Measurements from ENCODE around the gene SRP68. TPM values are rescaled to one million over a fixed set of nuclear protein-coding genes. Genes with fewer than 3 reads are reported as not detected.

Gene SRP68
- total RNA-seq, 2 donors from 2014 or later = 26.2 to 27.7 TPM

DNA sequence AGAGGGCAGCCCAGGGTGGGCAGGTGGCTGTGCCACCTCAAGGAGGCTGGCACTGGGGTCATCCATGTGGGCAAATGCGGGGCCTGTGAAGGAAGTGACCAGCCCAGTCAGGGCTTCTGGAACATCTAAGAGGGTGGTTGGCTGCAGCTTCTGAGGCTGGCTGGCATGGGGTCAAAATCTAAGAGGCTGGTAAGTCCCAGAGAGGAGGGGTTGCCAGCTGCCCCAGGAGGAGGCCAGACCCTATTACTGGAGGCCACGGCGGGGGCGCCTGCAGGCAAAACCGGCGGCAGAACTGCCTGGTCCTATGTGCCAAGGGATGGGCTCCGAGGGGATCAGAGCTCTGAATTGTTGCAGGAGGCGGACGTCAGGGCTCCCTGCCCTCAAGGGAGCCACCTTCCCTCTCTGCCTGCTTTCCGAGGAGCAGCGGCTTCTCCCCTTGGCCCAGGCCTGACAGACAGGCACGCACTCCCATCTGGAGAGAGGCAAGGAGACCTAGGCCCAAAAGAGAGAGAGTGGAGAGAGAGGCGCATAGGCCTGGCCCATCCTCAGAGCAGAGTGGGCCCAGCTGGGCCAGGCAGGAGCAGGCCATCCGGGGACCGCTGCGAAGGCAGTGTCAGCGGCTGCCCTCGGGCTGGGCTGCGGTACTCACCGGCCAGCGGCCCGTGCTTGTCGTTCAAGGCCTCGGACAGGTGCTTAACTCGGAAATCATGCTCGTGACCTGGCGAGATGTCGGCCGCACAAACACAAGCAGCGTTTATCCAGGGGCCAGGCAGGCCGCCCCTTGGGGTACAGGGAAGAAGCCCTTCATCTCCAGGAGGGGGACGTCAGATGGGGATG lies 17.6 kb upstream of the SRP68 start:
- Histone ChIP-seq H3K27ac (no peak overlapping the region), H3K4me1 (no peaks in the 10 kb centered on the region), H3K9me3 (no peaks in the 10 kb centered on the region), H3K27me3 (no peaks in the 10 kb centered on the region), H3K36me3 (replicated peaks in 1 of 2; ENCODE audit: insufficient read depth in 1 of 2, low read depth in 2 of 2) (peaks cover 13 to 57% of the 10 kb centered on the region in 2 donors), H3K4me3 (no peak overlapping the region)
- intact Hi-C loops (cut with DNase I) = no loop called here
- WGBS, 2 donors = 89 to 96% methylated on average over 4 to 30 of the region's 32 CpGs
- ATAC-seq (no peak), DNase-seq (no peak)
- no peak for TF ChIP-seq POLR2A (IDR thresholded peaks at IDR 0.05)
- TF ChIP-seq CTCF (IDR thresholded peaks at IDR 0.05) = no peak

GRCh38 chr17:76088868-76089576 lies 16.7 kb upstream of the SRP68 start:
- ATAC-seq (no peak), DNase-seq (no peak)
- Histone ChIP-seq H3K27me3 (no peaks in the 10 kb centered on the region), H3K36me3 (replicated peaks in 1 of 2; ENCODE audit: insufficient read depth in 1 of 2, low read depth in 2 of 2) (peaks cover 13 to 62% of the 10 kb centered on the region in 2 donors), H3K27ac (no peak overlapping the region), H3K9me3 (no peaks in the 10 kb centered on the region), H3K4me1 (no peaks in the 10 kb centered on the region), H3K4me3 (no peak overlapping the region)
- WGBS, 2 donors = 91 to 96% methylated on average over 15 to 25 of the region's 25 CpGs
- intact Hi-C loops (cut with DNase I) = no loop called here
- TF ChIP-seq CTCF (IDR thresholded peaks at IDR 0.05) = no peak
- TF ChIP-seq POLR2A (IDR thresholded peaks at IDR 0.05) = no peak

GRCh38 chr17:76088041-76088867 lies 15.9 kb upstream of the SRP68 start:
- H3K9me3 ChIP-seq = no peaks in the 10 kb centered on the region
- no peak overlapping the region for H3K27ac ChIP-seq
- 88 to 94% methylated on average over 13 to 21 of the region's 25 CpGs for WGBS, 2 donors
- no peaks in the 10 kb centered on the region for H3K27me3 ChIP-seq
- intact Hi-C loops (cut with DNase I) = no loop called here
- peaks cover 13 to 60% of the 10 kb centered on the region in 2 donors for H3K36me3 ChIP-seq (replicated peaks in 1 of 2; ENCODE audit: insufficient read depth in 1 of 2, low read depth in 2 of 2)
- no peak overlapping the region for H3K4me3 ChIP-seq
- TF ChIP-seq POLR2A (IDR thresholded peaks at IDR 0.05) (no peak), CTCF (IDR thresholded peaks at IDR 0.05) (no peak)
- ATAC-seq (no peak), DNase-seq (no peak)
- no peaks in the 10 kb centered on the region for H3K4me1 ChIP-seq

DNA sequence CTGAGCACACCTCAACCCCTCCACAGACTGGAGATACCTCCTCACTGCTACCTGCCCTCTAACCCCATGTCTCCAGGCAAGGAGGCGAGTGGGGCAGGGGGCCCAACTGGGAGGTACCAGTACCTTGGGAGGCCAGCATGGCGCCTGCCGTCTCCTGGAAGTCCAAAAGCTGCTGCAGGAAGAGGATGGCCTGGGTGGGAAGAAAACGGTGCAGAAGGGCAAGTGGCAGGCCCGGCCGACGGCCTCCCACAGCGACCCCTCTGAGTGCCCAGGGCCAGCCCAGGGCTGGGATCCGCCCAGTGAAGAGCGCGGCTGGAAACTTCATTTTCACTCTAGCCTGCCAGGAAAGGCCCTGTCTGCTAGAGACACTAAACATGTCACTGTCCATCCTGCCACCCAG lies 15.2 kb upstream of the SRP68 start:
- peaks cover 13 to 60% of the 10 kb centered on the region in 2 donors for H3K36me3 ChIP-seq (replicated peaks in 1 of 2; ENCODE audit: insufficient read depth in 1 of 2, low read depth in 2 of 2)
- no peak overlapping the region for H3K27ac ChIP-seq
- intact Hi-C loops (cut with DNase I) = no loop called here
- TF ChIP-seq POLR2A (IDR thresholded peaks at IDR 0.05) (no peak), CTCF (IDR thresholded peaks at IDR 0.05) (no peak)
- no peaks in the 10 kb centered on the region for H3K4me1 ChIP-seq
- no peak for ATAC-seq
- no peaks in the 10 kb centered on the region for H3K27me3 ChIP-seq
- 95% methylated on average over 11 of the region's 11 CpGs; no CpG with 5 or more reads in 1 of the 2 donors for WGBS, 2 donors
- no peaks in the 10 kb centered on the region for H3K9me3 ChIP-seq
- no peak overlapping the region for H3K4me3 ChIP-seq
- DNase-seq = no peak

All from body of pancreas (tissue), 4 donors.